ENCODE measurements around the gene PLCH1.

The PLCH1 gene

GRCh38 chr3:155347901-155348300, 397.0 kb downstream of the PLCH1 start:
- Histone ChIP-seq H3K27me3 (ENCODE audit: control insufficient read depth in 1 of 2, insufficient read depth in 1 of 2, low read length in 2 of 2) (no peaks in the 10 kb centered on the region), H2BK12ac (ENCODE audit: low read length in 2 of 2) (no peak overlapping the region), H4K8ac (ENCODE audit: low read length) (no peak overlapping the region), H2AK5ac (ENCODE audit: low read length, severe bottlenecking) (no peak overlapping the region), H3K79me1 (replicated peaks; ENCODE audit: low read length, poor library complexity, severe bottlenecking) (no peaks in the 10 kb centered on the region), H2BK5ac (ENCODE audit: low read depth, low read length, poor library complexity, severe bottlenecking) (no peak overlapping the region), H3K9ac (ENCODE audit: low read length) (no peak overlapping the region), H3K23ac (ENCODE audit: low read length in 2 of 2) (no peak overlapping the region), H3K4ac (ENCODE audit: low read depth in 1 of 2, low read length in 2 of 2) (no peak overlapping the region), H3K36me3 (ENCODE audit: control insufficient read depth in 1 of 2, insufficient read depth in 2 of 2, low read depth in 1 of 2, low read length in 2 of 2) (no peaks in the 10 kb centered on the region), H3K9me3 (ENCODE audit: control insufficient read depth, low read length) (no peaks in the 10 kb centered on the region), H2AFZ (ENCODE audit: low read depth, low read length) (no peak overlapping the region), H3K4me1 (ENCODE audit: control insufficient read depth, insufficient read depth, low read depth, low read length) (no peaks in the 10 kb centered on the region), H3K4me2 (ENCODE audit: low read length, poor library complexity, severe bottlenecking) (no peak overlapping the region), H4K91ac (ENCODE audit: low read length) (no peak overlapping the region), H2BK120ac (ENCODE audit: low read depth, low read length) (no peak overlapping the region), H3K14ac (ENCODE audit: low read length in 2 of 2) (peak overlapping the region in 1 of 2 experiments; percentile 22), H3K4me3 (ENCODE audit: insufficient read depth in 1 of 2, low read depth in 1 of 2, low read length in 2 of 2) (no peak overlapping the region), H3K18ac (ENCODE audit: low read depth in 1 of 2, low read length in 2 of 2) (no peak overlapping the region), H3K27ac (ENCODE audit: low read length, poor library complexity, severe bottlenecking) (no peak overlapping the region), H2BK15ac (ENCODE audit: low read depth, poor library complexity, severe bottlenecking) (no peak overlapping the region)
- WGBS = 76% methylated on average over 1 of the region's 1 CpG
- no peak for DNase-seq

GRCh38 chr3:155342344-155342743, 402.5 kb downstream of the PLCH1 start:
- H3K18ac ChIP-seq (ENCODE audit: low read depth in 1 of 2, low read length in 2 of 2) = no peak overlapping the region
- H3K23ac ChIP-seq (ENCODE audit: low read length in 2 of 2) = no peak overlapping the region
- no peak overlapping the region for H3K4me3 ChIP-seq (ENCODE audit: insufficient read depth in 1 of 2, low read depth in 1 of 2, low read length in 2 of 2)
- H4K91ac ChIP-seq (ENCODE audit: low read length) = no peak overlapping the region
- no peak overlapping the region for H2BK12ac ChIP-seq (ENCODE audit: low read length in 2 of 2)
- no peaks in the 10 kb centered on the region for H3K79me1 ChIP-seq (replicated peaks; ENCODE audit: low read length, poor library complexity, severe bottlenecking)
- H2BK15ac ChIP-seq (ENCODE audit: low read depth, poor library complexity, severe bottlenecking) = no peak overlapping the region
- H3K9me3 ChIP-seq (ENCODE audit: control insufficient read depth, low read length) = no peaks in the 10 kb centered on the region
- no peak overlapping the region for H3K4ac ChIP-seq (ENCODE audit: low read depth in 1 of 2, low read length in 2 of 2)
- H3K27me3 ChIP-seq (ENCODE audit: control insufficient read depth in 1 of 2, insufficient read depth in 1 of 2, low read length in 2 of 2) = no peaks in the 10 kb centered on the region
- no peak overlapping the region for H3K4me2 ChIP-seq (ENCODE audit: low read length, poor library complexity, severe bottlenecking)
- WGBS = 58% methylated on average over 3 of the region's 3 CpGs
- no peak overlapping the region for H2AK5ac ChIP-seq (ENCODE audit: low read length, severe bottlenecking)
- no peak overlapping the region for H3K27ac ChIP-seq (ENCODE audit: low read length, poor library complexity, severe bottlenecking)
- no peak overlapping the region for H3K14ac ChIP-seq (ENCODE audit: low read length in 2 of 2)
- H2AFZ ChIP-seq (ENCODE audit: low read depth, low read length) = no peak overlapping the region
- no peak overlapping the region for H3K9ac ChIP-seq (ENCODE audit: low read length)
- H2BK120ac ChIP-seq (ENCODE audit: low read depth, low read length) = no peak overlapping the region
- no peak for DNase-seq
- H4K8ac ChIP-seq (ENCODE audit: low read length) = no peak overlapping the region
- no peak overlapping the region for H2BK5ac ChIP-seq (ENCODE audit: low read depth, low read length, poor library complexity, severe bottlenecking)
- no peaks in the 10 kb centered on the region for H3K4me1 ChIP-seq (ENCODE audit: control insufficient read depth, insufficient read depth, low read depth, low read length)
- no peaks in the 10 kb centered on the region for H3K36me3 ChIP-seq (ENCODE audit: control insufficient read depth in 1 of 2, insufficient read depth in 2 of 2, low read depth in 1 of 2, low read length in 2 of 2)

- H3K9ac ChIP-seq (ENCODE audit: low read length) = no peak overlapping the region
- no peak overlapping the region for H2BK120ac ChIP-seq (ENCODE audit: low read depth, low read length)
- H2BK5ac ChIP-seq (ENCODE audit: low read depth, low read length, poor library complexity, severe bottlenecking) = no peak overlapping the region
- H3K4me3 ChIP-seq (ENCODE audit: insufficient read depth in 1 of 2, low read depth in 1 of 2, low read length in 2 of 2) = no peak overlapping the region
- no peak overlapping the region for H3K23ac ChIP-seq (ENCODE audit: low read length in 2 of 2)
- no peak overlapping the region for H2BK15ac ChIP-seq (ENCODE audit: low read depth, poor library complexity, severe bottlenecking)
- H3K27me3 ChIP-seq (ENCODE audit: control insufficient read depth in 1 of 2, insufficient read depth in 1 of 2, low read length in 2 of 2) = no peaks in the 10 kb centered on the region
- no peaks in the 10 kb centered on the region for H3K9me3 ChIP-seq (ENCODE audit: control insufficient read depth, low read length)
- H3K79me1 ChIP-seq (replicated peaks; ENCODE audit: low read length, poor library complexity, severe bottlenecking) = no peaks in the 10 kb centered on the region
- H4K8ac ChIP-seq (ENCODE audit: low read length) = no peak overlapping the region
- H3K27ac ChIP-seq (ENCODE audit: low read length, poor library complexity, severe bottlenecking) = no peak overlapping the region
- no peak overlapping the region for H2AK5ac ChIP-seq (ENCODE audit: low read length, severe bottlenecking)
- H3K4me1 ChIP-seq (ENCODE audit: control insufficient read depth, insufficient read depth, low read depth, low read length) = no peaks in the 10 kb centered on the region
- no peaks in the 10 kb centered on the region for H3K36me3 ChIP-seq (ENCODE audit: control insufficient read depth in 1 of 2, insufficient read depth in 2 of 2, low read depth in 1 of 2, low read length in 2 of 2)
- no peak overlapping the region for H2AFZ ChIP-seq (ENCODE audit: low read depth, low read length)
- H3K4me2 ChIP-seq (ENCODE audit: low read length, poor library complexity, severe bottlenecking) = no peak overlapping the region
- no peak overlapping the region for H2BK12ac ChIP-seq (ENCODE audit: low read length in 2 of 2)
- H3K14ac ChIP-seq (ENCODE audit: low read length in 2 of 2) = no peak overlapping the region
- H3K4ac ChIP-seq (ENCODE audit: low read depth in 1 of 2, low read length in 2 of 2) = no peak overlapping the region
- DNase-seq = no peak
- H4K91ac ChIP-seq (ENCODE audit: low read length) = no peak overlapping the region
- no peak overlapping the region for H3K18ac ChIP-seq (ENCODE audit: low read depth in 1 of 2, low read length in 2 of 2)
Observed at GRCh38 chr3:155339052-155339451, 405.8 kb downstream of the PLCH1 start.

- Histone ChIP-seq H3K4me2 (ENCODE audit: low read length, poor library complexity, severe bottlenecking) (no peak overlapping the region), H4K91ac (ENCODE audit: low read length) (no peak overlapping the region), H3K79me1 (replicated peaks; ENCODE audit: low read length, poor library complexity, severe bottlenecking) (no peaks in the 10 kb centered on the region), H2BK12ac (ENCODE audit: low read length in 2 of 2) (no peak overlapping the region), H3K4me3 (ENCODE audit: insufficient read depth in 1 of 2, low read depth in 1 of 2, low read length in 2 of 2) (no peak overlapping the region), H2BK15ac (ENCODE audit: low read depth, poor library complexity, severe bottlenecking) (no peak overlapping the region), H4K8ac (ENCODE audit: low read length) (no peak overlapping the region), H3K18ac (ENCODE audit: low read depth in 1 of 2, low read length in 2 of 2) (no peak overlapping the region), H3K9ac (ENCODE audit: low read length) (no peak overlapping the region), H3K36me3 (ENCODE audit: control insufficient read depth in 1 of 2, insufficient read depth in 2 of 2, low read depth in 1 of 2, low read length in 2 of 2) (no peaks in the 10 kb centered on the region), H3K4me1 (ENCODE audit: control insufficient read depth, insufficient read depth, low read depth, low read length) (no peaks in the 10 kb centered on the region), H2BK120ac (ENCODE audit: low read depth, low read length) (no peak overlapping the region), H2BK5ac (ENCODE audit: low read depth, low read length, poor library complexity, severe bottlenecking) (no peak overlapping the region), H2AFZ (ENCODE audit: low read depth, low read length) (no peak overlapping the region), H3K27ac (ENCODE audit: low read length, poor library complexity, severe bottlenecking) (no peak overlapping the region), H2AK5ac (ENCODE audit: low read length, severe bottlenecking) (no peak overlapping the region), H3K9me3 (ENCODE audit: control insufficient read depth, low read length) (no peaks in the 10 kb centered on the region), H3K27me3 (ENCODE audit: control insufficient read depth in 1 of 2, insufficient read depth in 1 of 2, low read length in 2 of 2) (no peaks in the 10 kb centered on the region), H3K4ac (ENCODE audit: low read depth in 1 of 2, low read length in 2 of 2) (no peak overlapping the region), H3K14ac (ENCODE audit: low read length in 2 of 2) (no peak overlapping the region), H3K23ac (ENCODE audit: low read length in 2 of 2) (no peak overlapping the region)
- no peak for DNase-seq
- WGBS = 83% methylated on average over 3 of the region's 3 CpGs
Observed at GRCh38 chr3:155335724-155336354, 409.0 kb downstream of the PLCH1 start.
